Kidney (tissue), 14 donors: ENCODE results near the gene TTLL8. TPM values are rescaled to one million over a fixed set of nuclear protein-coding genes. Genes with fewer than 3 reads are reported as not detected.

Experiments used
- DNase-seq, 5 donors: peaks; one replicate each; pipeline ENCODE4 v3.0.0-alpha.2; 2013 to 2020
- FAIRE-seq: peaks from 2 replicates; lab custom pipeline; 2012; peaks lifted over from hg19 to GRCh38; lab: Jason Lieb, UNC
- H3K27ac ChIP-seq, 2 donors: one replicate each; pipeline ENCODE4 v1.7.0; 2013; ENCODE audit warnings: low read depth in 2 of 2, low read length in 2 of 2, inconsistent platforms in 1 of 2
- H3K27me3 ChIP-seq: one replicate; pipeline ENCODE4 v1.7.1; 2013; ENCODE audit warnings: low read length, inconsistent platforms; ENCODE audit not compliant: control insufficient read depth, insufficient read depth
- H3K36me3 ChIP-seq, 3 donors: one replicate each; pipeline versions ENCODE4 v1.7.0 to v1.7.1; 2013; ENCODE audit warnings: low read length in 3 of 3, control low read depth in 1 of 3, inconsistent platforms in 1 of 3; ENCODE audit not compliant: insufficient read depth in 3 of 3, control insufficient read depth in 2 of 3
- H3K4me1 ChIP-seq, 3 donors: one replicate each; pipeline versions ENCODE4 v1.7.0 to v1.7.1; 2013; ENCODE audit warnings: low read length in 3 of 3, inconsistent platforms in 1 of 3, low read depth in 1 of 3; ENCODE audit not compliant: control insufficient read depth in 2 of 3, insufficient read depth in 2 of 3
- H3K4me3 ChIP-seq, 3 donors: one replicate each; pipeline versions ENCODE4 v1.7.0 to v1.8.1; 2013; ENCODE audit warnings: low read length in 3 of 3, control low read depth in 1 of 3, inconsistent platforms in 1 of 3
- H3K9ac ChIP-seq, 3 donors: one replicate each; pipeline versions ENCODE4 v1.7.0 to v1.7.1; 2013; ENCODE audit warnings: low read length in 3 of 3, control low read depth in 1 of 3, inconsistent platforms in 1 of 3
- H3K9me3 ChIP-seq, 3 donors: one replicate each; pipeline versions ENCODE4 v1.7.0 to v1.7.1; 2013; ENCODE audit warnings: low read length in 3 of 3, control low read depth in 1 of 3, inconsistent platforms in 1 of 3; ENCODE audit not compliant: control insufficient read depth in 2 of 3, insufficient read depth in 1 of 3
- CTCF ChIP-seq: IDR thresholded peaks from 3 replicates; pipeline ENCODE4 v1.5.1; 2012; ENCODE audit warnings: mild to moderate bottlenecking, moderate library complexity, borderline replicate concordance; ENCODE audit not compliant: insufficient read depth; ENCODE audit errors: extremely low read depth
- intact Hi-C: fragments of 100-400 bp; cut with DNase I; formaldehyde crosslinking; loops from one replicate; pipeline ENCODE4 v1.11.1; 2022
- polyA plus RNA-seq: library from polyadenylated mRNA; stranded (reverse); fragments of 350-450 nt; fragmentation: Illumina TruSeq; extraction: RNeasy Lipid Tissue Mini Kit (QIAGEN cat#74804); gene quantifications from one replicate; pipeline ENCODE4 v1.2.3, GENCODE V29; 2014; ENCODE audit warnings: low read depth, low replicate concordance; ENCODE audit not compliant: insufficient read depth
- total RNA-seq: library from RNA; stranded (reverse); fragmentation: NEBNext Ultra II Directional; extraction: Animal tissue kit (Norgen Biotek cat#: 25700); gene quantifications from one replicate; pipeline ENCODE4 v1.2.1, GENCODE V29; 2021
- donor health status: control.
- donor health status: control.
- donor health status: control.
- donor health status: control.
- donor health status: control.
- donor health status: DM: yes; HTN: yes; CAD: no.
- donor health status: Normal renal cell carcinoma (clear cell type).

The TTLL8 gene
- total and polyA plus RNA-seq, 2 donors from 2014 or later: not detected

- no peak overlapping the region for H3K4me3 ChIP-seq
- no peak for TF ChIP-seq CTCF
- H3K9me3 ChIP-seq: no peaks in the 10 kb centered on the region
- peaks cover 2% of the 10 kb centered on the region for H3K27me3 ChIP-seq
- H3K36me3 ChIP-seq: no peaks in the 10 kb centered on the region
- no peak overlapping the region for H3K9ac ChIP-seq
- intact Hi-C loops: no loop called here
- FAIRE-seq (no peak), DNase-seq (peak in 2 of 5 donors; percentile 47 to 67)
- H3K27ac ChIP-seq: no peak overlapping the region
- peaks cover 0 to 2% (median 0%) of the 10 kb centered on the region in 3 donors for H3K4me1 ChIP-seq
These were observed 57.3 kb downstream of the TTLL8 start for GRCh38 chr22:50000587-50001387.

GRCh38 chr22:49999946-50000586 lies 58.0 kb downstream of the TTLL8 start:
- FAIRE-seq: no peak
- Histone ChIP-seq H3K4me3 (no peak overlapping the region), H3K27ac (no peak overlapping the region), H3K27me3 (peaks cover 2% of the 10 kb centered on the region), H3K4me1 (peaks cover 0 to 2% (median 0%) of the 10 kb centered on the region in 3 donors), H3K9ac (no peak overlapping the region), H3K9me3 (no peaks in the 10 kb centered on the region), H3K36me3 (no peaks in the 10 kb centered on the region)
- intact Hi-C loops: no loop called here
- DNase-seq: peak in 2 of 5 donors; percentile 64 to 71
- TF ChIP-seq CTCF: no peak

GRCh38 chr22:49999063-49999945 lies 58.8 kb downstream of the TTLL8 start:
- H3K4me1 ChIP-seq: peaks cover 0 to 2% (median 0%) of the 10 kb centered on the region in 3 donors
- H3K36me3 ChIP-seq: no peaks in the 10 kb centered on the region
- H3K9me3 ChIP-seq: no peaks in the 10 kb centered on the region
- no peak overlapping the region for H3K9ac ChIP-seq
- peaks cover 2% of the 10 kb centered on the region for H3K27me3 ChIP-seq
- no peak overlapping the region for H3K27ac ChIP-seq
- FAIRE-seq (no peak), DNase-seq (peak in 4 of 5 donors; percentile 35 to 80 (median 54))
- intact Hi-C loops: no loop called here
- no peak overlapping the region for H3K4me3 ChIP-seq
- TF ChIP-seq CTCF: no peak
